H9 (cell line): ENCODE results near the gene TMC4. TPM values are rescaled to one million over a fixed set of nuclear protein-coding genes. Genes with fewer than 3 reads are reported as not detected.

Source experiments
- DNase-seq: peaks from one replicate; pipeline ENCODE4 v3.0.0-alpha.2; 2017
- H2AFZ ChIP-seq: one replicate; pipeline ENCODE4 v1.6.1; 2013; ENCODE audit warnings: mild to moderate bottlenecking, low read length, control low read depth, moderate library complexity
- H2AK5ac ChIP-seq: 2 replicates; pipeline ENCODE4 v1.6.1; 2013; ENCODE audit warnings: low read length, control low read depth, mixed read lengths; ENCODE audit not compliant: insufficient read length
- H2BK120ac ChIP-seq: one replicate; pipeline ENCODE4 v1.6.1; 2013; ENCODE audit warnings: low read depth, mild to moderate bottlenecking, low read length, control low read depth, inconsistent platforms; ENCODE audit not compliant: poor library complexity, severe bottlenecking
- H2BK12ac ChIP-seq: 2 replicates; pipeline ENCODE4 v1.6.1; 2013; ENCODE audit warnings: low read length, control low read depth, mixed read lengths, low read depth; ENCODE audit not compliant: insufficient read length
- H2BK15ac ChIP-seq: 2 replicates; pipeline ENCODE4 v1.6.1; 2013; ENCODE audit warnings: low read depth, low read length, control low read depth
- H2BK20ac ChIP-seq: one replicate; pipeline ENCODE4 v1.6.1; 2013; ENCODE audit warnings: low read depth, mild to moderate bottlenecking, low read length, control low read depth, inconsistent platforms; ENCODE audit not compliant: poor library complexity, severe bottlenecking
- H2BK5ac ChIP-seq: 2 replicates; pipeline ENCODE4 v1.6.1; 2013; ENCODE audit warnings: low read length, control low read depth, mixed read lengths; ENCODE audit not compliant: insufficient read length
- H3K14ac ChIP-seq: 2 replicates; pipeline ENCODE4 v1.6.1; 2013; ENCODE audit warnings: low read length, control low read depth; ENCODE audit not compliant: insufficient read depth
- H3K18ac ChIP-seq: 2 replicates; pipeline ENCODE4 v1.6.1; 2013; ENCODE audit warnings: low read depth, mild to moderate bottlenecking, mixed read lengths, low read length, control low read depth; ENCODE audit not compliant: insufficient read length
- H3K23ac ChIP-seq: 2 replicates; pipeline ENCODE4 v1.6.1; 2013; ENCODE audit warnings: low read length, control low read depth, mixed read lengths, low read depth; ENCODE audit not compliant: insufficient read length
- H3K23me2 ChIP-seq: 2 replicates; pipeline ENCODE4 v1.6.1; 2013; ENCODE audit warnings: low read depth, mild to moderate bottlenecking, mixed read lengths, low read length, control low read depth; ENCODE audit not compliant: insufficient read length, poor library complexity, severe bottlenecking
- H3K27ac ChIP-seq: 2 replicates; pipeline ENCODE4 v1.5.1; 2013; ENCODE audit warnings: low read length, control low read depth, mixed read lengths, low read depth; ENCODE audit not compliant: insufficient read length
- H3K27me3 ChIP-seq: 2 replicates; pipeline ENCODE4 v1.6.1; 2013; ENCODE audit warnings: low read length, control low read depth, inconsistent platforms; ENCODE audit not compliant: insufficient read depth
- H3K4ac ChIP-seq: 2 replicates; pipeline ENCODE4 v1.6.1; 2013; ENCODE audit warnings: low read depth, mild to moderate bottlenecking, control low read depth, inconsistent platforms, low read length, moderate library complexity
- H3K4me1 ChIP-seq: 2 replicates; pipeline ENCODE4 v1.6.1; 2013; ENCODE audit warnings: low read length, control low read depth, inconsistent platforms; ENCODE audit not compliant: insufficient read depth
- H3K4me2 ChIP-seq: 2 replicates; pipeline ENCODE4 v1.6.1; 2013; ENCODE audit warnings: low read length, control low read depth, mixed read lengths; ENCODE audit not compliant: insufficient read length, insufficient read depth
- H3K56ac ChIP-seq: 2 replicates; pipeline ENCODE4 v1.6.1; 2013; ENCODE audit warnings: low read depth, mild to moderate bottlenecking, mixed read lengths, low read length, control low read depth; ENCODE audit not compliant: insufficient read length
- H3K79me1 ChIP-seq: 2 replicates; pipeline ENCODE4 v1.6.1; 2013; ENCODE audit warnings: low read depth, mild to moderate bottlenecking, moderate library complexity, low read length, control low read depth, inconsistent platforms; ENCODE audit not compliant: insufficient read depth, poor library complexity, severe bottlenecking
- H3K79me2 ChIP-seq: 2 replicates; pipeline ENCODE4 v1.6.1; 2013; ENCODE audit warnings: low read length, control low read depth, inconsistent platforms; ENCODE audit not compliant: insufficient read depth
- H3K9ac ChIP-seq: 2 replicates; pipeline ENCODE4 v1.6.1; 2013; ENCODE audit warnings: low read length, control low read depth, mixed read lengths; ENCODE audit not compliant: insufficient read length; ENCODE audit errors: extremely low read depth
- H3K9me3 ChIP-seq: one replicate; pipeline ENCODE4 v1.6.1; 2013; ENCODE audit warnings: low read depth, low read length, inconsistent platforms; ENCODE audit not compliant: control insufficient read depth
- H3T11ph ChIP-seq: one replicate; pipeline ENCODE4 v1.6.1; 2013; ENCODE audit warnings: mild to moderate bottlenecking, low read length, control low read depth, inconsistent platforms
- H4K20me1 ChIP-seq: one replicate; pipeline ENCODE4 v1.6.1; 2013; ENCODE audit not compliant: control insufficient read depth, insufficient read length, insufficient read depth
- H4K5ac ChIP-seq: 2 replicates; pipeline ENCODE4 v1.6.1; 2013; ENCODE audit warnings: low read depth, mild to moderate bottlenecking, mixed read lengths, low read length, control low read depth; ENCODE audit not compliant: insufficient read length
- H4K8ac ChIP-seq: replicated peaks from 2 replicates; pipeline ENCODE4 v1.6.1; 2013; ENCODE audit warnings: low read length, control low read depth, mixed read lengths, low read depth; ENCODE audit not compliant: insufficient read length
- H4K91ac ChIP-seq: 2 replicates; pipeline ENCODE4 v1.6.1; 2013; ENCODE audit warnings: low read depth, mild to moderate bottlenecking, moderate library complexity, mixed read lengths, low read length, control low read depth; ENCODE audit not compliant: insufficient read length
- H3K27ac Mint-ChIP-seq, 3 experiments: 2 replicates in 2 of 3; 3 replicates in 1 of 3; pipeline ENCODE4 v1.8.0; 2020 to 2021; ENCODE audit warnings: mixed read lengths in 3 of 3, mild to moderate bottlenecking in 1 of 3, moderate library complexity in 1 of 3
- H3K27me3 Mint-ChIP-seq: 2 replicates; pipeline ENCODE4 v1.8.0; 2021; ENCODE audit warnings: low read depth, mild to moderate bottlenecking, moderate library complexity, mixed read lengths
- H3K36me3 Mint-ChIP-seq, 3 experiments: 2 replicates in 2 of 3; 3 replicates in 1 of 3; pipeline ENCODE4 v1.8.0; 2020 to 2021; ENCODE audit warnings: low read depth in 3 of 3, mixed read lengths in 3 of 3; ENCODE audit not compliant: insufficient read depth in 1 of 3
- H3K4me1 Mint-ChIP-seq, 2 experiments: 2 replicates each; pipeline ENCODE4 v1.8.0; 2020; ENCODE audit warnings: mixed read lengths in 2 of 2
- H3K4me3 Mint-ChIP-seq, 2 experiments: 2 replicates in 1 of 2; 3 replicates in 1 of 2; pipeline ENCODE4 v1.8.0; 2020 to 2021; ENCODE audit warnings: mild to moderate bottlenecking in 2 of 2, mixed read lengths in 2 of 2, moderate library complexity in 1 of 2
- H3K9me3 Mint-ChIP-seq, 2 experiments: 2 replicates in 1 of 2; 3 replicates in 1 of 2; pipeline ENCODE4 v1.8.0; 2020; ENCODE audit warnings: mild to moderate bottlenecking in 2 of 2, mixed read lengths in 2 of 2, moderate library complexity in 1 of 2
- WGBS: extraction: QIAGEN DNeasy Blood & Tissue Kit; methylation state at CpG from one replicate; pipeline ENCODE4 v1.1.7; 2013; ENCODE audit warnings: missing lambda C conversion rate, low lambda C conversion rate, mixed read lengths; ENCODE audit not compliant: insufficient read length; ENCODE audit errors: extremely low coverage; 5-methylcytosine and 5-hydroxymethylcytosine counted together
- total RNA-seq: library from RNA; stranded (reverse); gene quantifications from 2 replicates; pipeline ENCODE4 v1.2.1, GENCODE V29; 2021
- TF ChIP-seq, protein P1 (sequence below): fragments of 200-600 bp; sonication (generic); conservative IDR thresholded peaks from 3 replicates; pipeline ENCODE4 v1.8.0; 2021; ENCODE audit warnings: antibody characterized with exemption, mild to moderate bottlenecking

Gene TMC4
- total RNA-seq, 1 experiment from 2014 or later = 12.2 TPM

DNA sequence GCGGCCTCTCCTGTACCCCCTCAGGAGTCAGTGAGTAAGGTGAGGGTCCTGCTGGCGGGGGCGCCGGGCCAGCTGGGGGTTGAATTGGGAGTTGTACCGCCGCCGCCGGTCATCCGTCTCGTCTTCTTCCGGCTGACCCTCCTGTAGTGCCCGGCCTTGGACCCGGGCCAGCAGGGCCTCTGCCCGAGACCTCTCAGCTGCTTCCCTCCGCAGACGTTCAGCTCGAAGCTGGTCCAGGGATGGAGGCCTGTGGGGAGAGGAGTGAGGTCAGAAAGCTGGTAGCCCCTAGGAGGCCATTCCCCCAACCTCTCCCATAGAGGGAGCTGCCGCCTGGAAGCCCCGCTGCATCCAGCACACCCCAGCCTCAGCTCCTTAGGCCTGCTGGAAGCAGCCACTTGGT lies 17.3 kb downstream of the TMC4 start:
- Histone ChIP-seq H2BK5ac (no peak overlapping the region), H3K4ac (no peak overlapping the region), H3K4me2 (no peak overlapping the region), H2BK20ac (no peak overlapping the region), H4K5ac (no peak overlapping the region), H3K56ac (no peak overlapping the region), H3K79me1 (no peaks in the 10 kb centered on the region), H3K27me3 (no peaks in the 10 kb centered on the region), H4K91ac (no peak overlapping the region), H2BK15ac (no peak overlapping the region), H3T11ph (no peak overlapping the region), H3K27ac (no peak overlapping the region), H3K14ac (no peak overlapping the region), H4K8ac (no peak overlapping the region), H3K23ac (no peak overlapping the region), H3K23me2 (peaks cover 11% of the 10 kb centered on the region), H3K18ac (no peak overlapping the region), H2BK12ac (no peak overlapping the region), H3K79me2 (no peaks in the 10 kb centered on the region; the same call in 1 of the 2 replicates), H3K9me3 (no peaks in the 10 kb centered on the region), H3K4me1 (no peaks in the 10 kb centered on the region), H3K9ac (no peak overlapping the region), H2AFZ (no peak overlapping the region), H4K20me1 (no peaks in the 10 kb centered on the region), H2BK120ac (no peak overlapping the region), H2AK5ac (no peak overlapping the region)
- no peak overlapping the region for H3K4me3 Mint-ChIP-seq
- peaks cover 3% of the 10 kb centered on the region; the same call in 1 of the 2 replicates for H3K27me3 Mint-ChIP-seq
- DNase-seq = no peak
- H3K27ac Mint-ChIP-seq = no peak overlapping the region
- H3K9me3 Mint-ChIP-seq = no peaks in the 10 kb centered on the region; a peak in 1 of 5 replicates
- peaks cover 37 to 67% (median 66%) of the 10 kb centered on the region in 3 experiments for H3K36me3 Mint-ChIP-seq
- H3K4me1 Mint-ChIP-seq = peaks cover 9% of the 10 kb centered on the region in 2 experiments
- no CpG with 5 or more reads among the region's 19 CpGs for whole genome bisulfite sequencing
- TF ChIP-seq, protein P1, sequence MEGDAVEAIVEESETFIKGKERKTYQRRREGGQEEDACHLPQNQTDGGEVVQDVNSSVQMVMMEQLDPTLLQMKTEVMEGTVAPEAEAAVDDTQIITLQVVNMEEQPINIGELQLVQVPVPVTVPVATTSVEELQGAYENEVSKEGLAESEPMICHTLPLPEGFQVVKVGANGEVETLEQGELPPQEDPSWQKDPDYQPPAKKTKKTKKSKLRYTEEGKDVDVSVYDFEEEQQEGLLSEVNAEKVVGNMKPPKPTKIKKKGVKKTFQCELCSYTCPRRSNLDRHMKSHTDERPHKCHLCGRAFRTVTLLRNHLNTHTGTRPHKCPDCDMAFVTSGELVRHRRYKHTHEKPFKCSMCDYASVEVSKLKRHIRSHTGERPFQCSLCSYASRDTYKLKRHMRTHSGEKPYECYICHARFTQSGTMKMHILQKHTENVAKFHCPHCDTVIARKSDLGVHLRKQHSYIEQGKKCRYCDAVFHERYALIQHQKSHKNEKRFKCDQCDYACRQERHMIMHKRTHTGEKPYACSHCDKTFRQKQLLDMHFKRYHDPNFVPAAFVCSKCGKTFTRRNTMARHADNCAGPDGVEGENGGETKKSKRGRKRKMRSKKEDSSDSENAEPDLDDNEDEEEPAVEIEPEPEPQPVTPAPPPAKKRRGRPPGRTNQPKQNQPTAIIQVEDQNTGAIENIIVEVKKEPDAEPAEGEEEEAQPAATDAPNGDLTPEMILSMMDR = peak; percentile 34; the same call in 2 of the 3 replicates
